Ectodermal cell (in vitro differentiated cells): ENCODE data around the gene SNX9.
"Not testable (repeated sequence)": the region's sequence is repeated elsewhere in the genome, so short reads cannot be mapped to it uniquely, and the experiment has no call there.

Experiments used
- H3K27ac ChIP-seq: 2 replicates; pipeline ENCODE4 v1.7.0; 2013; ENCODE audit warnings: mild to moderate bottlenecking, low read depth, low read length; ENCODE audit not compliant: insufficient read depth, poor library complexity, severe bottlenecking
- H3K27me3 ChIP-seq: 2 replicates; pipeline ENCODE4 v1.7.0; 2013; ENCODE audit warnings: mild to moderate bottlenecking, low read length; ENCODE audit not compliant: insufficient read depth, control insufficient read depth, poor library complexity, severe bottlenecking
- H3K36me3 ChIP-seq: one replicate; pipeline ENCODE4 v1.7.0; 2013; ENCODE audit warnings: low read length; ENCODE audit not compliant: control insufficient read depth, insufficient read depth
- H3K4me1 ChIP-seq: one replicate; pipeline ENCODE4 v1.7.0; 2013; ENCODE audit warnings: low read length; ENCODE audit not compliant: control insufficient read depth, insufficient read depth
- H3K4me3 ChIP-seq: 2 replicates; pipeline ENCODE4 v1.7.0; 2013; ENCODE audit warnings: low read depth, low read length, control low read depth; ENCODE audit not compliant: insufficient read depth
- H3K9me3 ChIP-seq: 2 replicates; pipeline ENCODE4 v1.7.0; 2013; ENCODE audit warnings: mild to moderate bottlenecking, low read length, moderate library complexity; ENCODE audit not compliant: control insufficient read depth
- WGBS, 2 experiments: methylation state at CpG; one replicate each; pipeline ENCODE4 v1.1.7; 2013; ENCODE audit warnings: missing lambda C conversion rate in 2 of 2; 5-methylcytosine and 5-hydroxymethylcytosine counted together

The SNX9 gene

GRCh38 chr6:157858664-157859063, 35.6 kb downstream of the SNX9 start:
- H3K4me3 ChIP-seq, H3K27me3 ChIP-seq, H3K36me3 ChIP-seq, H3K9me3 ChIP-seq, H3K27ac ChIP-seq, H3K4me1 ChIP-seq: not testable (repeated sequence)
- 91 to 100% methylated on average over 1 of the region's 1 CpG for WGBS, 2 experiments

DNA sequence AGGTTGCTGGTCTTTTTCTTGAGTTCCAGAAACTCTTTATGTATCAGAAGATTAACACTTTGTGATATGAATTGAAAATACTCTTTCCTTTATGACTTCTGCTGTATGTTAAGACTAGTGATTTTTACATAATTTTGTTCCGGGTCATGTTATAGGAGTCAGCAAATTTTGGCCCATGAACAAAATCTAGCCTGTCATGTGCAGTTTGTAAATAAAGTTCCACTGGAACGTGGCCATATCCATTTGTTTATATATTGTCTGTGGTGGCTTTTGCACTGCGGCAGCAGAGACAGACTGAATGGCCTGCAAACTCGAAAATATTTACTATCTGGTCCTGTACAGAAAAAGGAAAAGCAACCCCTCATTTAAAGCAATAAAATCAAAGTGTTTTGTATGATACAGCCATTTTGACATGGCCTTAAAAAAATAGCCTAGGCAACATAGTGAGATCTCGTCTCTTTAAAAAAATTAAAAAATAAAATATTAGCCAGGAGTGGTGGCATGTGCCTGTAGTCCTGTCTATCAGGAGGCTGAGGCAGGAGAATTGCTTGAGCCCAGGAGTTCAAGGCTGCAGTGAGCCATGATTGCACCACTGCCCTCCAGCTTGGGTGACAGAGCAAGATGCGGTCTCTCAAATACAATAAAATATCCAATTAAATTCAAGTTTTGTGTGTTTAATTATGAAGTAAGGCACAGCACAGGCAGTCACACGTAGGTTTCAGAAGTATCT, 36.9 kb downstream of the SNX9 start:
- no peaks in the 10 kb centered on the region for H3K36me3 ChIP-seq
- no peaks in the 10 kb centered on the region for H3K9me3 ChIP-seq
- no peaks in the 10 kb centered on the region for H3K4me1 ChIP-seq
- WGBS, 2 experiments: 93% methylated on average over 6 of the region's 7 CpGs
- H3K4me3 ChIP-seq: no peak overlapping the region
- no peak overlapping the region for H3K27ac ChIP-seq
- no peaks in the 10 kb centered on the region for H3K27me3 ChIP-seq

DNA sequence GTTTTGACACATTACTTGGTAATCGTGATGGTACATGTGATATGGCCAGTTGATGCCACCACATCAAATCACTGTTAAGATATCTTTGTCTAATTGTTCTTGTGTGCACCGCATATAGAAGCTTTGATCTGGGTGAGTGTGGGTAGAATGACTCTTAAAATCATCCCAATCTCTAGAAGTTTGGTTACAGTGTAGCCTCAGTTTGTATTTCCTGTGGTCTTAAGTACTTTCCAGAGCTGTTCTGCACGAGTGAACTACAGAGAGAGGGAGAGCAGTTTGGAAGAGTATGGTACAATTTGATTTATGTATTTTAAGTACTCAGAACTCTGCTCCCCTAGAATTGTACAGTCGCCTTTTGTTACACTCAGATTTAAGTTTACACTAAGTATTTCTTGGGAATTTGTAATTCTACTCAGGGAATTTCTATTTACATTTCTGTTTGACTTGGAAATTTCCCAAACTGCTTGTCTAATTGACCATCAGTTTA, 37.5 kb downstream of the SNX9 start:
- Histone ChIP-seq H3K4me1 (no peaks in the 10 kb centered on the region), H3K36me3 (no peaks in the 10 kb centered on the region), H3K4me3 (no peak overlapping the region), H3K27me3 (no peaks in the 10 kb centered on the region), H3K9me3 (no peaks in the 10 kb centered on the region), H3K27ac (no peak overlapping the region)
- 83 to 90% methylated on average over 3 to 4 of the region's 4 CpGs for WGBS, 2 experiments

DNA sequence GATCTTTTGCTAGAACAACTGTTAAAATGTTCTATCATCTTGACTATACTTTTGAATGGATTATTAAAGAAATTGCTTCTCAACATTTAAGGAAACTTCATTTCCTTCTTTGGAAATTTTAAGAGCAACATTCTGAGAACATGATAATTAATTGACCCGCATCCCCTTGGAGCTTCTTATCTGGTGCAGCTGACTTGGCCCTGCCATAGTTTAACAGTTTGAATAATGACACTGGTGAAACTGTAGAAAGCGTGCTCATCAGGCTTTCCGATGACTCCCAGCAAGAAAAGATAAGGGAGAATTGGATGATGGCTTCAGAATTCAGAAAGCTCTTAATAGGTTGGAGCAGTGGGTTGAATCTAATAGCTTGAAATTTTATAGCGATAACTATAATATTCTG, 38.1 kb downstream of the SNX9 start:
- no peaks in the 10 kb centered on the region for H3K9me3 ChIP-seq
- no peak overlapping the region for H3K27ac ChIP-seq
- H3K4me1 ChIP-seq: no peaks in the 10 kb centered on the region
- no peak overlapping the region for H3K4me3 ChIP-seq
- no peaks in the 10 kb centered on the region for H3K27me3 ChIP-seq
- WGBS, 2 experiments: 95 to 96% methylated on average over 4 of the region's 4 CpGs
- H3K36me3 ChIP-seq: no peaks in the 10 kb centered on the region

GRCh38 chr6:157861814-157862213, 38.8 kb downstream of the SNX9 start:
- Histone ChIP-seq H3K9me3 (no peaks in the 10 kb centered on the region), H3K4me1 (no peaks in the 10 kb centered on the region), H3K27me3 (no peaks in the 10 kb centered on the region), H3K4me3 (no peak overlapping the region), H3K36me3 (no peaks in the 10 kb centered on the region), H3K27ac (no peak overlapping the region)
- WGBS, 2 experiments: 97 to 100% methylated on average over 1 of the region's 3 CpGs

DNA sequence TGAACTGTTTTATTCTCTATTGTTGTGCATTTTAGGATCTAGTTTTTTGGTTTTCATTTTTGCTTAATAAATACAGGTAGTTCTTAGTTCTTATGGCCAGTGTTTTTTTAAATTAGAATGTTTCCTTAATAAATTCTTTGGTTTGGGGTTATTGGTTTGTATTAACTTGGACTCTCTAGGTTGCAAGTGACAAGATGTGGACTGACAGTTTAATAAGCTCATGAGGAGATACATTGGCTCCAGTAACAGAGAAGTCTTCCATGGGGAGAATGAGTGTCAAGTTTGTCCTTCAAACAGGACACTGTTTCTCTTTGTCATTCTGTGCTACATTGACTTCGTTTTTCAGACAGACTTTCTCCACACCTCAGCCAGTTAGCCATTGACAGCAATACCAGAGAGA, 39.7 kb downstream of the SNX9 start:
- Histone ChIP-seq H3K4me3 (no peak overlapping the region), H3K4me1 (no peaks in the 10 kb centered on the region), H3K36me3 (no peaks in the 10 kb centered on the region), H3K27me3 (no peaks in the 10 kb centered on the region), H3K9me3 (no peaks in the 10 kb centered on the region), H3K27ac (no peak overlapping the region)
- 83 to 88% methylated on average over 1 of the region's 1 CpG for WGBS, 2 experiments

DNA sequence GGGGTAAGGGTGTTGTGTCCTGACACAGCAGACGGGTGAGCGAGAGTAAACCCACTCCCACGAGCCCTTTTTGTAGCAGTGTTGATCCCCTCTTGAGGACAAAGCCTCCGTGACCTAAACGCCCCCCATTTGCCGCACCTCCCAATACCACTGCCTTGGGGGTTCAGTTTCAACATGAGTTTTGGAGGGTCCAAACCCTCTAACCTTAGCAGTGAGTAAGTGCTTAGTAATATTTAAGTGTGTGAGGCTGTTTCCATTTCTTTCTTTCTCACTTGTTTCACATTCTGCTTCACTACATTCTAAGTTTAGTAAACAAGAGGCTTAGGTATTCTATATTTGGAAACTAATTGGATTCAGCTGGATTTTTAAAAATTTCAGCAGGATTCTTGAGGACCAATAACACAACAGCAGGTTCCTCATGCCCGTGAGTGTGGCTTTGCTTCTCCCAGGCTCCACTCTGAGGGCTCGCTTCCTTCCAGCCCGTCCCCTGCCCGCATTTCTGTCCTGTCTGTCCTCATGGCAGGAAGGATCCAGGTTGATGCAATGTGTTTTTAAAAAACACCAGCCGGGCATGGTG, 41.2 kb downstream of the SNX9 start:
- Histone ChIP-seq H3K36me3 (no peaks in the 10 kb centered on the region), H3K27ac (no peak overlapping the region), H3K27me3 (no peaks in the 10 kb centered on the region), H3K9me3 (no peaks in the 10 kb centered on the region), H3K4me1 (no peaks in the 10 kb centered on the region), H3K4me3 (no peak overlapping the region)
- WGBS, 2 experiments: 94 to 95% methylated on average over 9 to 11 of the region's 11 CpGs

- Histone ChIP-seq H3K4me3 (no peak overlapping the region), H3K27ac (no peak overlapping the region), H3K9me3 (no peaks in the 10 kb centered on the region), H3K36me3 (peaks cover 9% of the 10 kb centered on the region), H3K27me3 (no peaks in the 10 kb centered on the region), H3K4me1 (no peaks in the 10 kb centered on the region)
- 91 to 94% methylated on average over 6 of the region's 6 CpGs for WGBS, 2 experiments
Observed at GRCh38 chr6:157865249-157865648, 42.2 kb downstream of the SNX9 start.

GRCh38 chr6:157867155-157867559, 44.1 kb downstream of the SNX9 start:
- H3K27me3 ChIP-seq: no peaks in the 10 kb centered on the region
- WGBS, 2 experiments: 89 to 96% methylated on average over 5 of the region's 5 CpGs
- H3K36me3 ChIP-seq: peaks cover 9% of the 10 kb centered on the region
- no peaks in the 10 kb centered on the region for H3K4me1 ChIP-seq
- H3K27ac ChIP-seq: no peak overlapping the region
- no peak overlapping the region for H3K4me3 ChIP-seq
- H3K9me3 ChIP-seq: no peaks in the 10 kb centered on the region

DNA sequence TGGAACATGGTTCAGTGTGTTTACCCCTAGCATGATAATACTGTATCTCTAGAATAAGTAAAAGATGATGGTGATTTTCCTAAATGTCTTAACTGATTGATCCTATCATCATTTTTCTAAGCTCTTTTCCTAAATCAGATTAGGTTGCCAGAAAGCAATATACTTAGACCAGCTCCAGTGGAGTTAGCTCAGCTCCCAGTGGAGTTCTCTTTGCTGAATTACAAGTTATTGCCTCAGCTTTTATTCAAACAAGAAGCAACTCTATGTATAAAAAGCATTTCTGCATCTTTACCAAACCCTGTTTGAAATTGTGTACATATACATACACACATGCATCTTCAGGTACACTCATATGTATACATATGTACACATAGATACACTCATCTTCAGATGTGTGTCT, 44.9 kb downstream of the SNX9 start:
- Histone ChIP-seq H3K4me3 (no peak overlapping the region), H3K27me3 (no peaks in the 10 kb centered on the region), H3K4me1 (no peaks in the 10 kb centered on the region), H3K9me3 (no peaks in the 10 kb centered on the region), H3K36me3 (peaks cover 9% of the 10 kb centered on the region), H3K27ac (no peak overlapping the region)
